Kidney epithelial cell (primary cell): ENCODE results near the gene LGALS3BP. TPM values are rescaled to one million over a fixed set of nuclear protein-coding genes. Genes with fewer than 3 reads are reported as not detected.

ENCODE experiments used
- DNase-seq: peaks from one replicate; pipeline ENCODE4 v3.0.0-alpha.2; 2010; ENCODE audit warnings: low read depth
- H3K27me3 ChIP-seq: 2 replicates; pipeline ENCODE4 v1.6.0; 2011; ENCODE audit warnings: low read length; ENCODE audit not compliant: control insufficient read depth, insufficient read depth
- H3K36me3 ChIP-seq: 2 replicates; pipeline ENCODE4 v1.5.1; 2011; ENCODE audit warnings: low read length; ENCODE audit not compliant: control insufficient read depth, insufficient read depth
- H3K4me3 ChIP-seq: 2 replicates; pipeline ENCODE4 v1.5.1; 2011; ENCODE audit warnings: low read depth, mild to moderate bottlenecking, control low read depth, low read length
- total RNA-seq: library from RNA; depleted of rRNA; stranded (reverse); fragments of >200 nt; gene quantifications from 2 replicates; pipeline ENCODE4 v1.2.3, GENCODE V29; 2015
- TF ChIP-seq, protein P1 (sequence below): IDR thresholded peaks from 2 replicates; pipeline ENCODE4 v1.5.1; 2011; ENCODE audit warnings: mild to moderate bottlenecking, moderate library complexity, low read length, control low read depth, inconsistent platforms; ENCODE audit not compliant: insufficient read depth, poor library complexity, severe bottlenecking

Gene LGALS3BP, protein sequence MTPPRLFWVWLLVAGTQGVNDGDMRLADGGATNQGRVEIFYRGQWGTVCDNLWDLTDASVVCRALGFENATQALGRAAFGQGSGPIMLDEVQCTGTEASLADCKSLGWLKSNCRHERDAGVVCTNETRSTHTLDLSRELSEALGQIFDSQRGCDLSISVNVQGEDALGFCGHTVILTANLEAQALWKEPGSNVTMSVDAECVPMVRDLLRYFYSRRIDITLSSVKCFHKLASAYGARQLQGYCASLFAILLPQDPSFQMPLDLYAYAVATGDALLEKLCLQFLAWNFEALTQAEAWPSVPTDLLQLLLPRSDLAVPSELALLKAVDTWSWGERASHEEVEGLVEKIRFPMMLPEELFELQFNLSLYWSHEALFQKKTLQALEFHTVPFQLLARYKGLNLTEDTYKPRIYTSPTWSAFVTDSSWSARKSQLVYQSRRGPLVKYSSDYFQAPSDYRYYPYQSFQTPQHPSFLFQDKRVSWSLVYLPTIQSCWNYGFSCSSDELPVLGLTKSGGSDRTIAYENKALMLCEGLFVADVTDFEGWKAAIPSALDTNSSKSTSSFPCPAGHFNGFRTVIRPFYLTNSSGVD
- 283 and 378 TPM in 2 replicates for total RNA-seq

DNA sequence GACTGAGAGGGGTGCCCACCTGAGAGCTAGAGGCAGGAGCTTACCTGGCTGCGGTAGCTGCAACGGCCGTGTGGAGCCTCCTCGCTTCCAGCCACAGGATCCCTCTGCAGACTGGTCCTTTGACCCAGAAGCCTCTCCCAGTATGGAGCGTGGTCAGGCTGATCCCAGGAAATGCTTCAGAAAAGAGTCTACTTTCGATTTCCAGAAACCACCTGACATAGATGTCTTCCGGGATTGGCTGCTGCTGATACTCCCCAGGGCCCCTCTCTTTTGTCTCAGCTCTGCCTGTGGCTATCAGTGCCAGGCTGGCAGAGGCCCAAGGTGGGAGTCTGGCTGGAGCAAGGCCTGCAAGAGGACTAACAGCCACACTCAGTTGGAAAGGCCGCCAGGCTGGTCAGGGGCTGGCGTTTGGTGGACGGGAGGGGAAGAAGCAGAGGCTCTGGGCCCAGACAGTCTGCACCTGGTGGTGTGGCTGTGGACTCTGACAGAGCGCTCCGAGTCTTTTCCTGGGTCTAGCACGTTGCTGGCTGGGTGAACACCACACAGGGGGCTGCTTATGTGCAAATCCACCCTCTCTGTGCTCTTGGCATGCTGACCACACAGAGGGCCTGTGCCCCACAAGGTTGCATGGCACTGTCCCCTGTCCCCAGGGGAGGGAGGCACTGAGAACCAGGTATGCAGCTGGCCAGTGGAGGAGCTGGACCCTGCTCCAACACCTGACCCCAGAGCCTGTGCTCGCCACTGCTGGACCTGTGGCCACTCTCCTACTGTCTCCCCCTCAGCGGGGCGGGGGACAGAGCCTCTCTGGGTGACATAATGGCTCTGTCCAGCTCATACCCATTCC is at the start of gene LGALS3BP:
TSS of gene LGALS3BP (minus strand) at position 144 of the 844 bp plus-strand sequence. CDS start 2,732 bp downstream, outside the sequence.
- H3K4me3 ChIP-seq = peak within 1 kb of the TSS; percentile 32
- H3K36me3 ChIP-seq = peaks cover 1% of the 10 kb centered on the region
- TF ChIP-seq, protein P1, sequence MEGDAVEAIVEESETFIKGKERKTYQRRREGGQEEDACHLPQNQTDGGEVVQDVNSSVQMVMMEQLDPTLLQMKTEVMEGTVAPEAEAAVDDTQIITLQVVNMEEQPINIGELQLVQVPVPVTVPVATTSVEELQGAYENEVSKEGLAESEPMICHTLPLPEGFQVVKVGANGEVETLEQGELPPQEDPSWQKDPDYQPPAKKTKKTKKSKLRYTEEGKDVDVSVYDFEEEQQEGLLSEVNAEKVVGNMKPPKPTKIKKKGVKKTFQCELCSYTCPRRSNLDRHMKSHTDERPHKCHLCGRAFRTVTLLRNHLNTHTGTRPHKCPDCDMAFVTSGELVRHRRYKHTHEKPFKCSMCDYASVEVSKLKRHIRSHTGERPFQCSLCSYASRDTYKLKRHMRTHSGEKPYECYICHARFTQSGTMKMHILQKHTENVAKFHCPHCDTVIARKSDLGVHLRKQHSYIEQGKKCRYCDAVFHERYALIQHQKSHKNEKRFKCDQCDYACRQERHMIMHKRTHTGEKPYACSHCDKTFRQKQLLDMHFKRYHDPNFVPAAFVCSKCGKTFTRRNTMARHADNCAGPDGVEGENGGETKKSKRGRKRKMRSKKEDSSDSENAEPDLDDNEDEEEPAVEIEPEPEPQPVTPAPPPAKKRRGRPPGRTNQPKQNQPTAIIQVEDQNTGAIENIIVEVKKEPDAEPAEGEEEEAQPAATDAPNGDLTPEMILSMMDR = no peak
- no peaks in the 10 kb centered on the region for H3K27me3 ChIP-seq
- peak; percentile 51 for DNase-seq

DNA sequence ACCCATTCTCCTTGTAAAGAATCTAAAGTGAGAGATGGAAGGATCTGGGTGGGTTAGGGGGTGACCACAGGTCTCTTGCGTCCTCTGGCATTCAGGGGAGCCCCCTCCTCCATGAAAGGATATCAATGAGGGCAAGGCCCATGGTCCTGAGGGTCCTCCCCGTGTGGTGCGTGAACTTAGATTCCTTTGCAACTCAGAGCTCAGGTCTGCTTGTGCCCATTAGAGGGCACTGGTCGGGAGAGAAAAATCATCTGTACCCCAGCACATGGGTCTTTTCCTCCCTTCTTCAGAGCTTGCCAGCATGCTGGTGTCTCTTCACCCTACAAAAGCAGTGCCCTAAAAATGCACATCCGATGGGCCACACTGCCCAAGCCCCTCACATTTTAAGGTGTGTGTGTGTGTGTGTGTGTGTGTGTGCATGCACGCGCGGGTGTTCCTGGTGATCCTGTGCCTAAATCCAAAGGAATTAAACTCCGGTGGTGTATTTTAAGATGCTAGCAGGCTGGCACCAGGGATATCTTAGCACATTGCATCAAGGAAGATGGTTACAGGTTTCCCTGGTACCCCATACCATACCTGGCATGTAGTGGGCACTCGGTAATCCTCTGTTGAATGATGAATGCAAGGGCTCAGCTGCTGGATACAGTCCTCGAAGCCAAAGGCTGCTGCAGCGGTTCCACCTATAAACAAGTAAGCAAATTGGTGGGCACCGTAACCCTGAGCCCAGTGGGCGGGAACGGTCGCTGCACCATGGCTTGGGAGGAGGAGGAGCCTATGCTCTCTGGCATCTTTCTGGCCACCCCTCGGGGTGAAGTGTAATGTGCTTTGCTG is 49.0 kb upstream of the LGALS3BP start:
- peaks cover 19% of the 10 kb centered on the region for H3K27me3 ChIP-seq
- H3K36me3 ChIP-seq = no peaks in the 10 kb centered on the region
- no peak for DNase-seq
- H3K4me3 ChIP-seq = no peak overlapping the region
- TF ChIP-seq, protein P1 = peak; percentile 27

DNA sequence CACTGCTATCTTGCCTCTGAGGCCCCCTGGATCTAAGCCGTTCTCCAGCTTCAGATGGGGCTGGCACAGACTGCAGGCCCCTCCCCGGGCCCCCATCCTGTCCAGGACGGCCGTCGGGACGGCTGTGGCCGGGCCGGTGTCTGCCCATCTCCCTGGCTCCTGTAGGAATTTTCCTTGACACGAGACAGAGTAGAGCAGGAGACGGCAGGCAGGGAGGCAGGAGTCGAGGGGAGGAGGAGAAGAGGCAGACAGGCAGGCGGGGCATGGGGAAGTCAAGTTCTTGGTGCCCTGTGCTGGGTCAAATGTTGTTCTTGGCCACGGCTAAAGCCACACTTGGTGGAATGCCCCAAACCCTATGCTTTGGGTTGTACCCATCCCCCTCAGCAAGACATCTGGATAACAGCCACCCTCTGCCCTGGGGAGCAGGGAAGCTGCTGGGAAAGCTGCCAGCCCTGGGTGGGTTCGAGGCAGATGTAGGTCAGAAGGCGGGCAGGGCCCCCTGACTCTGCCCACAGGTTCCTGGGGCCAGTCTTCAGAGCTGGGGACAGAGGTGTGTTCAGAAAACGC is 48.3 kb upstream of the LGALS3BP start:
- peaks cover 21% of the 10 kb centered on the region for H3K27me3 ChIP-seq
- DNase-seq = no peak
- no peak overlapping the region for H3K4me3 ChIP-seq
- H3K36me3 ChIP-seq = no peaks in the 10 kb centered on the region
- TF ChIP-seq, protein P1 = no peak

DNA sequence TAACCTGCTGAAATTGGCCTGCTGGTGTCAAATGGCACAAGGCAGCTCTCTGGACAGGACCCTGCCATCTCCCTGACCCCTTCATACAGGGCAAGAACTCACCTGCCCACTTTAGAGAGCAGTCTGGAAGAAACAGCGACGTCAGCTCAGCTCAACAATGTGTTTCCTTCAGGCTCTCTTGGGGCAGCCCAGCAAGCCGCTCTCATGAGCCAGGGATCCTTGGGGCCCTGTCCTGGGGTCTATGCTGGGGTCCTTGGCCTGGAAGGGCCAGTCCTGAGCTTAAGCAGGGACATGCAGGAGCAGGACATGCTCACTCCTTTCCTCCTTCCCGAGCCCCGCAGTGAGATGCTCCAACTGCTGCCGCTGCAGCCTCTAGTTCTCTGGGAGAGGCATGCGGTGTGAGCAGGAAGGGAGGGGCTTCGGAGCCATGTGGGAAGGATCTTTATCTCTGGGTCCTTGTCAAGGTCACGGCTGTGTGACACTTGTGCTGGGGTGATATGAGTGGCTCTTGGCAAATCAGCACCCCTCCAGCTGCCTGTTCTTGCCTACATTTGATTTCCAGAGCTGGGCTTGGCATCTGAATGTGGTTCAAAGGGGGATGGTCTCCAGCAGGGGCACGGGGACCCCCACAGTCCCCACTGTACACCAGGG is 47.7 kb upstream of the LGALS3BP start:
- no peaks in the 10 kb centered on the region for H3K36me3 ChIP-seq
- TF ChIP-seq, protein P1 = no peak
- peaks cover 25% of the 10 kb centered on the region for H3K27me3 ChIP-seq
- H3K4me3 ChIP-seq = no peak overlapping the region
- no peak for DNase-seq
